PFSK-1 (cell line): Measurements from ENCODE around the gene NCOR1. TPM values are rescaled to one million over a fixed set of nuclear protein-coding genes. Genes with fewer than 3 reads are reported as not detected.

ENCODE experiments used
- FOXP2 ChIP-seq: optimal IDR thresholded peaks from 2 replicates; pipeline ENCODE3; 2011; ENCODE audit warnings: borderline replicate concordance, control low read depth, inconsistent platforms; ENCODE audit not compliant: insufficient read depth; ENCODE audit errors: extremely low read length, extremely low read depth
- POLR2AphosphoS5 ChIP-seq: IDR thresholded peaks from 2 replicates; pipeline ENCODE4 v1.6.1; 2012; ENCODE audit warnings: low read depth, mild to moderate bottlenecking, control low read depth, low read length, moderate library complexity
- REST ChIP-seq, 2 experiments: IDR thresholded peaks; 2 replicates each; pipeline versions ENCODE4 v1.6.1 to v1.8.0; 2011 to 2012; ENCODE audit warnings: low read depth in 2 of 2, low read length in 2 of 2, control low read depth in 1 of 2, inconsistent platforms in 1 of 2, mild to moderate bottlenecking in 1 of 2, moderate library complexity in 1 of 2; ENCODE audit not compliant: insufficient read depth in 1 of 2
- SIN3A ChIP-seq: IDR thresholded peaks from 2 replicates; pipeline ENCODE4 v1.6.1; 2012; ENCODE audit warnings: mild to moderate bottlenecking, low read length, moderate library complexity, borderline replicate concordance; ENCODE audit not compliant: insufficient read depth
- TAF1 ChIP-seq: IDR thresholded peaks from 2 replicates; pipeline ENCODE4 v1.6.1; 2012; ENCODE audit warnings: low read length, control low read depth, borderline replicate concordance; ENCODE audit not compliant: insufficient read depth
- polyA plus RNA-seq: library from polyadenylated mRNA; unstranded; fragments of >200 nt; gene quantifications from one replicate; pipeline ENCODE4 v1.2.1, GENCODE V29; 2012; ENCODE audit warnings: low read depth, missing spikeins; ENCODE audit not compliant: insufficient read length

NCOR1 gene
- 62.0 TPM for polyA plus RNA-seq

DNA sequence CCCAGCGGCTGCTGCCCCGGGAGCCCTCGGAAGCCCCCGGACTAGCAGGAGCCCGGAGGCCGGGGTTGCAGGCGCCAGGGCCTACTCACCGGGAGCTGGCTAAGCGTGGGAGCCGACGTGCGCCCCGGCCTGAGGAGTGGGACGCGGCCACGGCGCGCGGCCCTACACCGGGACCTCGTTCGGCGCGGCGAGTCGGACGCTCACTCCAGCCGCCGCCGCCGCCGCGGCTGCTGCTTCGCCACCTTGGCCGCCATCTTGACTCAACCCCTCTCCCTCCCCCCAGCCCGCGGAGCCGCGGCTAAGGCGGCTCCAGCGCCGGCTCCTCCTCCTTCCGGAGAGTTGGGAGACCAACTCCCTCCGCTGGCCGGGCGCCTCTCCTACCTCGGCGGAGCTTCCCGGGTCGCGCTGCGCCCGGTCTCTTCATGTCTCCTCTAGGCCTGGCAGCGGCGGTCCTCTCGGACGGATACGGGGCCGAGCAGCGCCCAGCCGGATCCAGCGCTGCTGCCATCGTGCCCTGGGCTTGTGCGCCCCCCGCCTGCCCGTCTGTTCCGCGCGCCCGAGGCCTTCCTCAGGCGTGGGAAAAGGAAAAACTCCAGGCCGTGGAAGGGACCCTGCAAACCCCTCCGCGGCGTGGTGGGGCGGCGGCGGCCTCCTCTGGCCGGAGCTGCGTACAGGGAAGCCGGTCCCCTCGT is at the start of gene NCOR1:
TSS of gene NCOR1 (minus strand) at position 262 of the 692 bp plus-strand sequence. CDS start 20,965 bp downstream, outside the sequence.
- TF ChIP-seq SIN3A (no peak), FOXP2 (no peak), POLR2AphosphoS5 (peak; percentile 94), REST (IDR thresholded peaks at IDR 0.05; ENCODE audit: insufficient read depth in 1 of 2, low read depth in 2 of 2, low read length in 2 of 2) (peak; percentile 34 to 51; a peak in 1 of 4 replicates), TAF1 (peak; percentile 98)

GRCh38 chr17:16262201-16262600 is 46.9 kb upstream of the NCOR1 start:
- TF ChIP-seq REST (IDR thresholded peaks at IDR 0.05; ENCODE audit: insufficient read depth in 1 of 2, low read depth in 2 of 2, low read length in 2 of 2): no peak
- no peak for TF ChIP-seq POLR2AphosphoS5
- TF ChIP-seq TAF1: no peak
- no peak for TF ChIP-seq SIN3A
- no peak for TF ChIP-seq FOXP2

- TF ChIP-seq TAF1 (no peak), FOXP2 (no peak), POLR2AphosphoS5 (no peak), SIN3A (no peak), REST (IDR thresholded peaks at IDR 0.05; ENCODE audit: insufficient read depth in 1 of 2, low read depth in 2 of 2, low read length in 2 of 2) (no peak)
These were observed 45.7 kb upstream of the NCOR1 start for GRCh38 chr17:16261049-16261448.

DNA sequence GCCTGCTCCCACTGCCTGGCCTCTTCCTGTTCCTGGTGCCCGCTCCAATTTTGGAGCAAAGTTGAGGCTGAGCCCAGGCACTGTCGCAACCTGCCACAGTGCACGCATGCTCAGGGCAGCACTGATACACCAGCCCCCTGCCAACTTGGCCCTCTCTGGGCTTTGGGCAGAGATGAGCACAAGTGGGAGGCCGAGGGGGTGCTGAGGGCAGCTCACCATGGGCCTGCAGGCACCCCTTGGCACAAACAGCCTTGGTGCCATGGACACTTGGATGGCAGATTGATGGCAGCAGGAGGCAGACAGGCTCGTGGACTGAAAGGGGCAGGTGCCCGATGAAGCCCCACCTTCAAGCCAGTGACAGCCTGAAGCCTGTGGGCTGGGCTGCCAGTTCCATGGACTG is 44.6 kb upstream of the NCOR1 start:
- TF ChIP-seq TAF1 (no peak), REST (IDR thresholded peaks at IDR 0.05; ENCODE audit: insufficient read depth in 1 of 2, low read depth in 2 of 2, low read length in 2 of 2) (no peak), FOXP2 (no peak), SIN3A (no peak)

- TF ChIP-seq FOXP2 (no peak), POLR2AphosphoS5 (no peak), TAF1 (no peak), SIN3A (no peak), REST (IDR thresholded peaks at IDR 0.05; ENCODE audit: insufficient read depth in 1 of 2, low read depth in 2 of 2, low read length in 2 of 2) (no peak)
These were observed 43.6 kb upstream of the NCOR1 start for GRCh38 chr17:16258901-16259300.
